ENCODE measurements around the gene ALG3.

Gene ALG3

DNA sequence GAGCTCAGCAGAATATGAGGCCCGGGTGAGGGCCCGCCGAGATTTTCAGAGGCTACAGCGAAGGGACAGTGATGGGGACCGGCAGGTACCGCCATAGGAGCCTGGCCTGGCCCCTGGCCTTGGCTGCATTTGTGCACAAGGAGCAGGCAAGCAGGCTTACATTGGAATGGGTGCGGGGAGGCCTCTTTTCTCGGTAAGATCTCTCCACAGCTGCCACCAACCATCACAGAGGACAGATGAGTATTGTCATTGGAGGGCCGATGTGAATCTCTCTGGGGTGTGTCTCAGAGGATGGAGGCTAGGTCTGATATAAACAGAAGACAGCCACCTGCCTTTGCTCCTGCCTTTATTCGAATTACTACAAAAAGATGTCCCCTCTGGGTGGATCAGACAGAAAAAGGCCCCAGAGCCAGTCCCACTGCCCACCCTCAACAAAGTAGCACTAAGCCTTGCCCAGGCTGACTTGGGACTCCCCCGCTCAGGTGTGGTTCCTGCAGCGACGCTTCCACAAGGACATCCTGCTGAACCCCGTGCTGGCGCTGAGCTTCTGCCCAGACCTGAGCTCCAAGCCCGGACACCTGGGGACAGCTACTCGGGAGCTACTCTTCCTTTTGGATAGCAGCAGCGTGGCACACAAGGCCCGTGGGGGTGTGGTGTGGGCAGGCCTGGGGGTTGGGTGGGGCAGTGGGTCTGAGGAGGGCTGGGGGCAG is 13.9 kb downstream of the ALG3 start:
- TF ChIP-seq, protein P1, sequence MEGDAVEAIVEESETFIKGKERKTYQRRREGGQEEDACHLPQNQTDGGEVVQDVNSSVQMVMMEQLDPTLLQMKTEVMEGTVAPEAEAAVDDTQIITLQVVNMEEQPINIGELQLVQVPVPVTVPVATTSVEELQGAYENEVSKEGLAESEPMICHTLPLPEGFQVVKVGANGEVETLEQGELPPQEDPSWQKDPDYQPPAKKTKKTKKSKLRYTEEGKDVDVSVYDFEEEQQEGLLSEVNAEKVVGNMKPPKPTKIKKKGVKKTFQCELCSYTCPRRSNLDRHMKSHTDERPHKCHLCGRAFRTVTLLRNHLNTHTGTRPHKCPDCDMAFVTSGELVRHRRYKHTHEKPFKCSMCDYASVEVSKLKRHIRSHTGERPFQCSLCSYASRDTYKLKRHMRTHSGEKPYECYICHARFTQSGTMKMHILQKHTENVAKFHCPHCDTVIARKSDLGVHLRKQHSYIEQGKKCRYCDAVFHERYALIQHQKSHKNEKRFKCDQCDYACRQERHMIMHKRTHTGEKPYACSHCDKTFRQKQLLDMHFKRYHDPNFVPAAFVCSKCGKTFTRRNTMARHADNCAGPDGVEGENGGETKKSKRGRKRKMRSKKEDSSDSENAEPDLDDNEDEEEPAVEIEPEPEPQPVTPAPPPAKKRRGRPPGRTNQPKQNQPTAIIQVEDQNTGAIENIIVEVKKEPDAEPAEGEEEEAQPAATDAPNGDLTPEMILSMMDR (IDR thresholded peaks at IDR 0.05; ENCODE audit: insufficient read depth, low read depth, low read length, missing control alignments): no peak
- DNase-seq (ENCODE audit: low read depth): no peak
- no peak overlapping the region for H3K4me3 ChIP-seq (ENCODE audit: low read length)

DNA sequence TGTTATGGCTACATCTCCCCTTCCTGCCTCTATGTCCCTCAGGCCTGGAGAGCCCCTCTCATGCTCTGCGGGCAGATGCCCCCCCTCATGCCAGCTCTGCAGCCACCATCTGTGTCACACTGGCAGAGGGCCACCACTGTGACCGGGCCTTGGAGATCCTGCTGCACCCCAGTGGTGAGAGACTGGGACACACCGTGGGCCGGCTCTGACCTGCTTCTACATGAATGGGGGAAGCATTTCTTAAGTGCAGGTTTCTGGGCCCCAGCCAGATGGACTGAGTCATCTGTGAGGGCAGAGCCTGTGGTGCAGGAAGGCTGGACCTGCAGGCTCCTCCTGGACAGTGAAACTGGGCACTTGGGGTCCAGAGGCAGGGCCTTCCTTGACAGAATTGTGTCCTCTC is 14.5 kb downstream of the ALG3 start:
- no peak overlapping the region for H3K4me3 ChIP-seq (ENCODE audit: low read length)
- peak; percentile 92 for DNase-seq (ENCODE audit: low read depth)
- TF ChIP-seq, protein P1 (IDR thresholded peaks at IDR 0.05; ENCODE audit: insufficient read depth, low read depth, low read length, missing control alignments): peak; percentile 24

DNA sequence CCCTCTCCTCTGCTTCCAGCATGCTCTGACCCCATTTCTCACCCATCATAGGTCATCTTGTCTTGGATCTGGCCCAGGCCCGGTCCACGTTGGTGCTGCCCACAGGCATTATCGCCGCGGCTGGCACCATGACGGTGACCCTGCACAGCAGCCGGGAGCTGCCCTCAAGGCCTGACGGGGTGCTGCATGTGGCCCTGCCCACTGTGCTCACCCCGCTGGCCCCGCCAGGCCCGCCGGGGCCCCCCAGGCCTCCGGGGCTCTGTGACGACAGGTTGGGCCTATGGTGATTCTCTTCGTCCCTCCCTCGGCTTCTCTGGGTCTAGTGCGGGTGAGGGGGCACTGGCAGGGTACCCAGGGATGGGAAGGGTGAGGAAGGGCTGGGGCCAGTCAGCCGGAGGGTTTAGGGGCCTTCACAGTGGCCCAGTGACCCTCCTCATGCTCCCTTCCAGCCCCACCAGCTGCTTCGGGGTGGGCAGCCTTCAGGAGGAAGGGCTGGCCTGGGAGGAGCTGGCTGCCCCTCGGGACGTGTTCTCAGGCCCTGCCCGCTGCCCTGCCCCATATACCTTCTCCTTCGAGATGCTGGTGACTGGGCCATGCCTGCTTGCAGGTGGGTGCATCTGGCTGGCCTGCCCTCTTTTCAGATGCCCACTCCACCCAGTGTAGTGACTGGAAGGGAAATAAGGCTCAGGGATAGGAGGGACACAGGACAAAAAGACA is 15.5 kb downstream of the ALG3 start:
- TF ChIP-seq, protein P1 (IDR thresholded peaks at IDR 0.05; ENCODE audit: insufficient read depth, low read depth, low read length, missing control alignments): no peak

DNA sequence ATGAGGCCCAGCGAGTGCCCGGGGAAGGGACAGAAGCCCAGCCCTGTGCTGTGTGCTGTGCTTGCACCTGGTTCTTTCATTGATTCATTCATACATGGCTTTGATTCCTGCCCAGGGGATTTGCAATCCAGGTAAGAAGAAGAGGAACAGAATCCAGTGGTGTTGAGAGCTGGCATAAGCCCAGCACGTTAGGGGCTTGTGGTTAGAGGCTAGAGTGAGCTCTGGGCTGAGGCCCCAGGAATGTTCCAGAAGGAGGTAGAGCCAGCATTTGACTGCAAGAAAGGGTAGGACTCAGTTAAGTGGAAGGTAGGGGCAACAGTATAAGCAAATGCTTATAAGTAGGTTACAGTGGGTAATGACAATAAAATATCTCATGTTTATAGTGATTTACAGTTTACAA is 17.1 kb downstream of the ALG3 start:
- TF ChIP-seq, protein P1 (IDR thresholded peaks at IDR 0.05; ENCODE audit: insufficient read depth, low read depth, low read length, missing control alignments): no peak
- no peak for DNase-seq (ENCODE audit: low read depth)
- H3K4me3 ChIP-seq (ENCODE audit: low read length): no peak overlapping the region

More for the DNA sequence above, 15.5 kb downstream of the ALG3 start:
- H3K4me3 ChIP-seq (ENCODE audit: low read length): no peak overlapping the region
- no peak for DNase-seq (ENCODE audit: low read depth)

DNA sequence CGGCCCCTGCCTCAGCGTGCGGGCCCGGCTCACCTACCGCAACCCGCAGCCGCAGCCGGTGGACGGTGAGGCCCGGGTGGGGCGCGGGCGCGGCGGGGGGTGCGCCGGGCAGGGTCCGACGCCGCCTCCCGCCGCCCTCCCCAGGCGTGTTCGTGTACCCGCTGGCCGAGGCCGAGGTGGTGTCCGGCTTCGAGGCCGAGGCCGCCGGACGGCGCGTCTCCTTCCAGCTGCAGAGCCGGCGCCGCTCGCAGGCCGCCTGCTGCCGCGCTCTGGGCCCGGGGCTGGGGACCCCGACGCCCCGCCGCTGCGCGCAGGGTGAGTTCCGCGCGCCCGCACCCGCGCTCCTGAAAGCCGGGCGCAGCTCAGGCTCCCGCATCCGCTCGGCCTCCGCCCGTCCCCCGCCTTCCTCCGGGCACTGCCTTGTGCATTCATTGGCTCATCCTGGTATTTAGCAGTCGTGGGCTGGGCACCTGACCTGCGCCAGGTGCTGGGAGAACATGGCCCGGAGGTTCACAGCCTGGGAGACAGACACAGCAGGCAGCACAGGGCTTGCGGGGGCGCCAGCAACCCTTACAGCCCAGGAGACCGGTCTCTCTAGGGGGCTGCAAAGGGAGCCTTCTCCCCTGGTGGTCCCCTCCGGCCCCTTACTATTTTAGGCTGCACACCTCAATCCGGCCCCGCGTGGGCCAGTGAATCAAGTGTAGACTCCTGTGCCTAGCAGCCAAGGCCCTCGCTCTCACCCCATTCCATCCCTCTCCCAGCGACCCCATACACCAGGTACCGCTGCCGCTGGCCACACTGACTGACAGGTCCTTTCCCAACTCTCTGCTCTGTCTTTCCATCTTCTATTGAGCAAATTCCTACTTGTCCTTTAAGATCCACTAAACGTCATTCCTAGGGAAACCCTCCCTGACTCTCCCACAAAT is 17.9 kb downstream of the ALG3 start:
- TF ChIP-seq, protein P1 (IDR thresholded peaks at IDR 0.05; ENCODE audit: insufficient read depth, low read depth, low read length, missing control alignments): no peak
- peak; percentile 57 for DNase-seq (ENCODE audit: low read depth)
- H3K4me3 ChIP-seq (ENCODE audit: low read length): no peak overlapping the region

DNA sequence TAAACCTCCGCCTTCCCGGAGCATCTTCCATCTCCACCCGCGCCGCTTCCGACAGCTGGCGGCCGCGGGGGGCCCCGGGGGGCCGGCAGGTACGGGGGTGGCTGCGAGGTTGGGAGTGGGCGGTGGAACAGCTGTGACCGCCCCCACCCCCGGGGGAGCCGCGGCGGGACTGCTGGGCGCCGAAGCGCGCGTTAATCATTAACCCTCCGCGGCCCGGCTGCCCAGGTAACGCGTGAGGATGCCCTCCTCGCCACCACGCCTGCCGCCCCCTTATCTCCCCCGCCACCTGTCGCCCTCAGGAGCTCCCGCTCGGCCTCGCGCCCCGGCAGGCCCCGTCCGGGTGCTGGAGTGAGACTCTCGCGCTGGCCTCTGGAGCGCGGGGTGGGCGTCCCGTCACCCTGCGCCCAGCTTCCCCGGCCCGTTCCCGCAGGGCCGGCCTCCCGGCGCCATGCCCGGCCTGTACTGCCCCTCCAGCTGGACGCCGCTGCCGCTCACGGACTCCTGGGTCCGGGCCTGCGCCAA is 18.6 kb downstream of the ALG3 start:
- TF ChIP-seq, protein P1 (IDR thresholded peaks at IDR 0.05; ENCODE audit: insufficient read depth, low read depth, low read length, missing control alignments): no peak
- no peak overlapping the region for H3K4me3 ChIP-seq (ENCODE audit: low read length)
- no peak for DNase-seq (ENCODE audit: low read depth)
